ENCODE results near the gene SSTR3. TPM values are rescaled to one million over a fixed set of nuclear protein-coding genes. Genes with fewer than 3 reads are reported as not detected.
A peak's percentile ranks its signal among the peaks of the same experiment; 100 is the strongest.

Gene SSTR3
- total RNA-seq, 1 experiment from 2014 or later, result not detected

GRCh38 chr22:37218399-37218770, 6.1 kb upstream of the SSTR3 start:
- CTCF ChIA-PET, result interaction anchor here (0.9 kb wide), 1 partner anchor 175 kb away, joined by 5 read pairs; no protein-coding TSS in a partner anchor
- POLR2A ChIA-PET, result no interaction called here
- TF ChIP-seq, protein P1, sequence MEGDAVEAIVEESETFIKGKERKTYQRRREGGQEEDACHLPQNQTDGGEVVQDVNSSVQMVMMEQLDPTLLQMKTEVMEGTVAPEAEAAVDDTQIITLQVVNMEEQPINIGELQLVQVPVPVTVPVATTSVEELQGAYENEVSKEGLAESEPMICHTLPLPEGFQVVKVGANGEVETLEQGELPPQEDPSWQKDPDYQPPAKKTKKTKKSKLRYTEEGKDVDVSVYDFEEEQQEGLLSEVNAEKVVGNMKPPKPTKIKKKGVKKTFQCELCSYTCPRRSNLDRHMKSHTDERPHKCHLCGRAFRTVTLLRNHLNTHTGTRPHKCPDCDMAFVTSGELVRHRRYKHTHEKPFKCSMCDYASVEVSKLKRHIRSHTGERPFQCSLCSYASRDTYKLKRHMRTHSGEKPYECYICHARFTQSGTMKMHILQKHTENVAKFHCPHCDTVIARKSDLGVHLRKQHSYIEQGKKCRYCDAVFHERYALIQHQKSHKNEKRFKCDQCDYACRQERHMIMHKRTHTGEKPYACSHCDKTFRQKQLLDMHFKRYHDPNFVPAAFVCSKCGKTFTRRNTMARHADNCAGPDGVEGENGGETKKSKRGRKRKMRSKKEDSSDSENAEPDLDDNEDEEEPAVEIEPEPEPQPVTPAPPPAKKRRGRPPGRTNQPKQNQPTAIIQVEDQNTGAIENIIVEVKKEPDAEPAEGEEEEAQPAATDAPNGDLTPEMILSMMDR (IDR thresholded peaks at IDR 0.05; ENCODE audit: unreplicated experiment), result no peak
- intact Hi-C loops (cut with micrococcal nuclease), result no loop called here
- Mint-ChIP-seq H3K4me1 (ENCODE audit: insufficient read depth, unreplicated experiment) (no peaks in the 10 kb centered on the region), H3K36me3 (ENCODE audit: insufficient read depth, unreplicated experiment) (peaks cover 7% of the 10 kb centered on the region), H3K27me3 (ENCODE audit: insufficient read depth, unreplicated experiment) (peaks cover 36% of the 10 kb centered on the region), H3K4me3 (ENCODE audit: unreplicated experiment) (no peak overlapping the region), H3K9me3 (ENCODE audit: unreplicated experiment) (no peaks in the 10 kb centered on the region), H3K27ac (ENCODE audit: low read depth, unreplicated experiment) (no peak overlapping the region)
- DNase-seq (ENCODE audit: unreplicated experiment), result no peak
- no TSS peak for BruUV-seq (replicated peaks)

DNA sequence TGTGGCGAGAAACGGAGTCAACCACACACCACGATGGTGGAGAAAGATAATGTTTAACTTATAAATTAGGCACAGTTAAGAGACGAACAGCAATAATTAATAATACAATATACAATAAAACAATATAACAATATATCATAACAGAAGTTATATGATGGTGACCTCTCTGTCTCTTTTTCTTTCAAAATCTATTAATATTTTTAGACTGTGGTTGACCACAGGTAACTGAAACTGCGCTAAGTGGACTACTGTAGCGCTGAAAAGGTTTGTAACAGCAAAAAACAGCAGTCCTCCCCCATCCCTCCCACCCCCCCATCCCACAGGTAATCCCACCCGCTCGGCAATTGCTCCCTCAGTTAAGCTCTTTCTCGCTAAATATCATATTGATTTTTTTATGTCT, 3.6 kb upstream of the SSTR3 start:
- TF ChIP-seq, protein P1 (IDR thresholded peaks at IDR 0.05; ENCODE audit: unreplicated experiment), result no peak
- Mint-ChIP-seq H3K4me1 (ENCODE audit: insufficient read depth, unreplicated experiment) (peaks cover 7% of the 10 kb centered on the region), H3K27me3 (ENCODE audit: insufficient read depth, unreplicated experiment) (peaks cover 36% of the 10 kb centered on the region), H3K9me3 (ENCODE audit: unreplicated experiment) (no peaks in the 10 kb centered on the region), H3K27ac (ENCODE audit: low read depth, unreplicated experiment) (no peak overlapping the region), H3K36me3 (ENCODE audit: insufficient read depth, unreplicated experiment) (no peaks in the 10 kb centered on the region), H3K4me3 (ENCODE audit: unreplicated experiment) (no peak overlapping the region)
- no TSS peak for BruUV-seq (replicated peaks)
- POLR2A ChIA-PET, result no interaction called here
- no peak for DNase-seq (ENCODE audit: unreplicated experiment)
- intact Hi-C loops (cut with micrococcal nuclease), result no loop called here
- CTCF ChIA-PET, result interaction anchor here (0.6 to 3.0 kb wide), 3 partner anchors 17 to 133 kb away, joined by 3 to 12 read pairs (median 9); no protein-coding TSS in a partner anchor

GRCh38 chr22:37214731-37215030, 2.4 kb upstream of the SSTR3 start:
- H3K9me3 Mint-ChIP-seq (ENCODE audit: unreplicated experiment), result no peaks in the 10 kb centered on the region
- peaks cover 35% of the 10 kb centered on the region for H3K27me3 Mint-ChIP-seq (ENCODE audit: insufficient read depth, unreplicated experiment)
- no peak for DNase-seq (ENCODE audit: unreplicated experiment)
- TF ChIP-seq, protein P1 (IDR thresholded peaks at IDR 0.05; ENCODE audit: unreplicated experiment), result no peak
- intact Hi-C loops (cut with micrococcal nuclease), result no loop called here
- no TSS peak for BruUV-seq (replicated peaks)
- ChIA-PET CTCF (no interaction called here), POLR2A (no interaction called here)
- H3K36me3 Mint-ChIP-seq (ENCODE audit: insufficient read depth, unreplicated experiment), result no peaks in the 10 kb centered on the region
- H3K4me3 Mint-ChIP-seq (ENCODE audit: unreplicated experiment), result no peak overlapping the region
- peaks cover 7% of the 10 kb centered on the region for H3K4me1 Mint-ChIP-seq (ENCODE audit: insufficient read depth, unreplicated experiment)
- peak overlapping the region; percentile 8 for H3K27ac Mint-ChIP-seq (ENCODE audit: low read depth, unreplicated experiment)

DNA sequence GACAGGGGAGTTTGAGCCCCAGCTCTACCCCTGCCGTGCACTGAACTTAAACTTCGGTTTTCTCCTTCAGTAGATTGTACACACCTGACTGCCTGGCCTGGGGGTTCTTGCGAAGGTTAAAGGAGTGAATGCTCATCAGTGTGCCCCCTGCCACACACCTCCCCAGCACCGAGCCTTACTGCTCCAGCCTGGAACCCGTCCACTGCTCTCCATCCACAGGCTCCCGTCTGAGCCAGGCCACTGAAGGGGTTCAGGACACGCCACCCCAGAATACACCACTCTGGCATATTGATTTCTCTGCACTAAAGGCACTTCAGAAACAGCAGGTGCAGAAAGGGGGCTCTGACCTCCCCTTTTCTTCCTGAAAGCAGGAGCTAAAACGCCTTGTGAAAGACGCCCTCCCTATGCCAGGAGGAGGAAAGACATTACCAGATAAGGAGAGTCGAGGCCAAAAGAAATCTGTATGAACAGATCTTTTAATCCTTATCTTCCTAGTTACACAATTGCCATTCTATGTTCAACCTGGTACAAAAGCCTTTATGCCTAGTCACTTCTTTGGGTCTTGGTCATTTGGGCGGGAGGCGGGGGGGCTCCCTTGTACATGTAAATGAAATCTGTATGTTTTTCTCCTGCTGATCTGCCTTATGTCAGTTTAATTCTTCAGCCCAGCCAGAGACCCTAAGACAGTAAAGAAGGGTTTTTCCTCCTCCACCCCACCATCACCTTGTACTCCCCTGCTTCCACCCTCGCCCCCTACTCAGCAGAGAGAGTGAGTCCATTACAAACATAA, 1.9 kb upstream of the SSTR3 start:
- no TSS peak for BruUV-seq (replicated peaks)
- intact Hi-C loops (cut with micrococcal nuclease), result no loop called here
- Mint-ChIP-seq H3K4me1 (ENCODE audit: insufficient read depth, unreplicated experiment) (peaks cover 7% of the 10 kb centered on the region), H3K27ac (ENCODE audit: low read depth, unreplicated experiment) (peak overlapping the region; percentile 8), H3K27me3 (ENCODE audit: insufficient read depth, unreplicated experiment) (peaks cover 30% of the 10 kb centered on the region), H3K36me3 (ENCODE audit: insufficient read depth, unreplicated experiment) (no peaks in the 10 kb centered on the region), H3K4me3 (ENCODE audit: unreplicated experiment) (no peak overlapping the region), H3K9me3 (ENCODE audit: unreplicated experiment) (no peaks in the 10 kb centered on the region)
- TF ChIP-seq, protein P1 (IDR thresholded peaks at IDR 0.05; ENCODE audit: unreplicated experiment), result no peak
- CTCF ChIA-PET, result no interaction called here
- POLR2A ChIA-PET, result interaction anchor here (1.1 kb wide), 1 partner anchor 15 kb away, joined by 3 read pairs; no protein-coding TSS in a partner anchor
- DNase-seq (ENCODE audit: unreplicated experiment), result no peak

All from MCF 10A (cell line).